ENCODE data around the gene KRT3.

KRT3 gene

DNA sequence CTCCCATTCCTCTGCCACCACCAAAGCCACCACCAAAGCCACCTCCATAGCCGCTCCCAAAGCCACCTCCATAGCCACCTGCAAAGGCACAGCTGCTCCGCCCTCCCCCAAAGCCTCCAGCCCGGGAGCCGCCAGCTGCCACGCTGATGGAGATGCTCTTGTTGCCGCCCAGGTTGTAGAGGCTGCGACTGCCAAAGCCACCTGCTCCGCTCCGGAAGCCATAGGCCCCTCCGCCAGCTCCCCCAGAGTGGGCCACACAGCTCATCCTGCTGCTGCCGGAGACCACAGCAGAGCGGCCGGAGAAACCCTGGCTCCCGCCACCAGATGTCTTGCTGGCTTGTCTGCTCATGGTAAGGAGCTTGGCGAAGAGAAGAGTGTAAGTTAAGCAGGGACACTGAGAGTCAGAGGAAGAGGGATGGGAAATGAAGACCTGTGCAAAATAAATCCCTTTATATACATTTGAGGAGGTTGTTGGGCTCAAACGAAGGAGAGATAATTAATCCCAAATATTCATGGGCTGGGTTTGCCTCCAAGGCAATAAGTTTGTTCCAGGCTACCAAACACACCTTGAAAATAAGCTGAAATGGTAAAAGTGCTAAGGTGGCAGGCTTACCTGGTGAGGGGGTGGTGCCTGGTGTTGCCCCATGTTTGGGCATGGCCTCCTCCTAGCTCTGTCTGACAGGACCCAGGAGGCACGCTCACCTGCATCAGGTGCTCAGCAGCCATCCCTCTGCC lies at the start of gene KRT3:
TSS of gene KRT3 (minus strand) at position 424 of the 735 bp plus-strand sequence. CDS start at position 349, 75 bp downstream.
- DNase-seq (ENCODE audit: low spot score) = no peak

DNA sequence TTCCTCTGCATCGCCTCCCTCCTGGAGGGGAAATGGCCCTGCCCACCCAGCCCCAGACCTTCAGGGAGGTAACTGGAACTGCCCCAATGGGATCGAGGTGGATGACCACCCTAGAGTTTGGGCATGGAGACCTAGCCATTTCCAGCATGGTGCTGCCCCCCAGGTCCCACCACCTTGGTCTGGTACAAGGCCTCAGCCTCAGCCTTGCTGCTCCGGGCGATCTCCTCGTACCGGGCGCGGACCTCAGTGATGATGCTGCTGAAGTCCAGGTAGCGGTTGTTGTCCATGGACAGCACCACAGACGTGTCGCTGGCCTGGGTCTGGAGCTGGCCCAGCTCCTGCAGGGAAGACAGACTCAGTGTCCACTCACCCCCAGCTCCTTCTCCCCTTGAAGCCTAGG lies 48.5 kb upstream of the KRT3 start:
- DNase-seq (ENCODE audit: low spot score) = no peak

DNA sequence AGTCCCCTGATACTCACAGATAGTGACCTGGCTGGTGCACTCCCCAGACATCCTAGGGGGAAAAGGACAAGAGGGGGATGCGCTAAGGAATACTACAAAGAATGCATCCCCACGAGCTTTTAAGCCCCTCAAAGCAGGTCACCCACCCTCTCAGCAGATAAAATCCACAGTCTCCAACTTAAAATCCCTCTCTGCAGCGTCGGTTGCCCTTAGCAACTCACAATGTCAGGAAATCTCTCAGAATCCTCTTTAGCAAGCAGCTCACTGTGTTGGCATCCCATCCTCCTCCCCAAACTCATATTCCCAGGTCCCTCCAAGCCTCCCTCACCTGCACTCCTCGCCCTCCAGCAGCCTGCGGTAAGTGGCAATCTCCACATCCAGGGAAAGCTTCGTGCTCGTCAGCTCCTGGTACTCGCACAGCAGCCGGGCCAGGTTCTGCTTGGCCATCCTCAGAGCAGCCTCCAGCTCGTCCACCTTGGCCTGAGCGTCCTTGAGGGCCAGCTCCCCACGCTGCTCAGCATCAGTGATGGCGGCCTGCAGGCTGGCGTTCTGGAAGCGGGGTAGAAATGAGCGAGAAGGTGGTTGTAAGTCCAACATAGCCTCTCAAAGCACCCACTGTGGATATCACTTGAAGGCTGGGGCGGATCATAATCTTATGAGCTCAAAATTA lies 43.7 kb upstream of the KRT3 start:
- DNase-seq (ENCODE audit: low spot score) = no peak

DNA sequence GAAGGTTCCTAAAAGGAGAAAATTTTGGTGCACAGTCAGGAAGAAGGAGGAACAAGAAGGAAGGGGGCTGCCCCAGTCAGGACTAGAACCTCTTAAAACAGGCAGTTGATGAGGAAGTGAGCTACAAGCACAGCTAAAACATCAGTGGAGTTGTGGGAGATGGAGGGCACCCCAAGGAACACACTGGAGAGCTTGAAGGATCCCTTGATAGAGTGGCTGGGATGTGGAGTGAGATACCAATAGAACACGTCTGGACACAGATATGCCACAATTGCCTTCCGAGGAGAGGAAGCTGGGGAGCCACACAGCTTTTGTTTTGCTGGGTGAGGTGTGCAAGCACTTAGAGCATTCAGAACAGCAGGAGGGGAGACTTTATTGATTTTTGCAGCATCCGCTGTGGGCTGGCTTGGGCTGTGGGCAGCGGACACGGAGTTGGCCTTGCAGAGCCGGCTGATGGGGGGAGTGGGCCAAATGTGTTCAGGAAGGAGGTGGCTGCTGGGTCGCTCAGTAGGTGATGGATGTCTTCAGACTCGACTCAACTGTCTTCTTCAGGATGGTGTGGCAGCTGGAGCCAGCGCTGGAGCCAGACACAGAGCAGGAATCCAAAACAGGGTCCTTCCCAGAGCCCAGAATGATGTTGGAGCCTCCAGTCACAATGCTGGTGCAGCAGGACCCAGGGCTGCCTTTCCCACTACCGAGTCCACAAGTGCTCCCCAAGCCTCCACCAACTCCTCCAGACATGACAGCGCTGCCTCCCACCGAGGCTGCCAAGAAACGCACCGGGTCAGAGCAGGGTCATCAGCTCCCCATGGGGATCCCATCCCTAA lies 42.9 kb upstream of the KRT3 start:
- DNase-seq (ENCODE audit: low spot score) = no peak

DNA sequence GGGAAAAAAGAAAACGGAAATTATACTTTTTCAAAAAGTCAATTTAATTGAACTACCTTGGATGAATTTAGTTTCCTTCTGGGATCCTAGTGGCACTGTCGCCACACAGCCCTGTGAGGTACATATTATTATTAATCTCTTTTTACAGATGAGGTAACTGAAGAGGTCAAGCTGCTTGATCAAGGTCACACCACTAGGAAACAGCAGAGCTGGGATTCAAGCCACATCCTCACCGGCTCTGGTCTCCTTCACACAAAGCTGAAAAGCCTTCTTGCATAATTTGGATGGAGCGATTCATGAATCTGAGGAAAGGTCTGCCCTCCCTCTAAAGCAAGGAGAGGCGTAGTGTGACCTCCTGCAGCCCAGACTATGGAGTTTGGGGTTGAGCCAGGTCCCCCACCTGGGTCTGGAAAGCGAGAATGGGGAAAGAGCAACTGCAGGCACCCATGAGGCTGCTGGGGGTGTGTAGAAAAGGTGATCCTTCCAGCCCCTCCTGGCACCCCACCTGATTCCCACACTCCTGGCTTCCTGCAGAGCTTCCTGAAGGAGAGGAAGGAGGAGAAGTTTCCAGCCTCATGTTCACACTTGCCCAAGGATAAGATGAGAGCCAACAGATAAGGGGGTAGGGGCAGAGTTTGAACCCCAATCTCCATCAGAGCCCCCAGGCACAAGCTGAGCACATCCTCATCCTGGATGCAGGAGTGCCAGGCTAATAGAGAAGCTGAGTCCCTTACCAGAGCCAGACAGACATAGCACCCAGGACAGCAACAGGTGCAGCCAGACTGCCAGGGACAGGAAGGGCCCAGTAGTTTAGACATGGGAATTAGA lies 42.1 kb upstream of the KRT3 start:
- DNase-seq (ENCODE audit: low spot score) = no peak

DNA sequence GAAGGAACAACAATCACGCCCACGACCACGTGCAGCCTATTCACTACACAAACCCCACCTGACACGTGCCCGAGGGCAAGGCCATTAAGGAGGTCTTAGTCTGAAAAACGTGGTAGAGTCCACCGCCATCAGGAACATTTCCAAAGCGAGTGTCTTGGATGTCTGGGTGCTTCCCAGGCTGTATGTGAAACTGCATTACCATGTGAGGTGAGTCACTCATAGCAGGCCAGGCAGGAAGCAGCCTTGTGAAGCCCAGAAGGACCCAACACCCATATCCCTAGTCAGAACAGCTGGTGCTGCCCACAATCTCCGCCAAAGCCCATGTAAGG lies 41.5 kb upstream of the KRT3 start:
- no peak for DNase-seq (ENCODE audit: low spot score)

DNA sequence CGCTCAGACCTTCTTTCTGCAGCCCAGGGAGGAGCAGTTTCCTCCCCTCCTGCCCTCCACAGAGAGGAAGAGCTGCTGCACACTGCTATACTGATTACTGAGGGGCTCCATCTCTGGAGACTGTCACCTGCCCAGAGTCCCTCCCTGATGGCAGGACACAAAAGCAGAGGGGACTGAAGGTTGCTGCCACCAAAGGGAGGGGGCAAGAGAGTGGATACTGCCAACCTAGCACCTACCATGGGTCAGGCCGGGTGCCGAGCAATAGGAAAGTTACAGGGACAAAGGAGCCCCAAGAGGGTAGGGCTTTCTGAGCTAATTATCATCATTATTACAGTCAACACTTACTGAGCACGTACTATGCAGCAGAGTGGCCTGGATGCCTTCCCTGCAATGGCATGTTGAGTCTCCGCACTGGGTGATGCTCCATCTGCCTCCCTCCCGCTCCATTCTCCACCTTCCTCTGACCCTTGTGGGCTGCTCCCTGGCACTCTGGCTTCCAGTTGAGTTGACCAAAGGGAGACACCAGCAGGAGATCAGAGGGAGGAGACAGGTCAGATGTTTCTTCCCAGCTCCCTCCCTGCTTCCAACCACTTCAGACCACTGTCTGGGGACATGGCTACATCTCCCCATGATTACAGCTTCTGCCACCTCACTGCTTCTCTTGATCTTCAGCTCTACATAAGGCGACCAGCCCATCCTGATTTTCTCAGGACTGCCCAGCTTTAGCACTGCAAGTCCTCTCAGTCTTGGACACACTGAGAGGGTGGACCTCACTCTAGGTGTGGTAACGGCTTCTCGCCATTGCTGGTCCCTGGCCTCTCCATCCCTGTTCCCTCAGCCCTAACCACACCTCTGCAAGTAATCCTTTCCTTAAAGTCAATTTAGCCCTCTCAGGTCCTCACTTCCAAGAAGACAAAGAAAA lies 40.8 kb upstream of the KRT3 start:
- no peak for DNase-seq (ENCODE audit: low spot score)

DNA sequence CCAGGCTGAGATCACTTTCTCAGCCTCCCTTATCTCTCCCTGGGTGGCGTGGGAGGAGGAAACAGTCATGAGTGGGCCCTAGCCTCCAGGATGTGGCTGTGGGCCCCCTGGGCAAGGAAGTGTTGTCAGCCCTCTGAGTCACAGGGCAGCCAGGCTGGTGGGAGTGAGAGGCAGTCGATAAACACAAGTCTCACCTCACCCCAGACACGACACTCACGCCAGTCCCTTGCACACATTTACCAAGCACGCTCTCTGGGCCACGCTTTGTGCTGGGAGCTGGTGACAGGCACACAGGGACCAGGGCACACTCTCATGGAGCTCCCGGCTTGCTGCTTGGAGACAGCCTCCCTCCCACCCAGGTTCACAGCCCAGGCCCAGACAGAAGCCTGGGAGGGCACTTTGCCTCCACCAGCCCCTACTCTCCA lies 40.1 kb upstream of the KRT3 start:
- DNase-seq (ENCODE audit: low spot score) = no peak

DNA sequence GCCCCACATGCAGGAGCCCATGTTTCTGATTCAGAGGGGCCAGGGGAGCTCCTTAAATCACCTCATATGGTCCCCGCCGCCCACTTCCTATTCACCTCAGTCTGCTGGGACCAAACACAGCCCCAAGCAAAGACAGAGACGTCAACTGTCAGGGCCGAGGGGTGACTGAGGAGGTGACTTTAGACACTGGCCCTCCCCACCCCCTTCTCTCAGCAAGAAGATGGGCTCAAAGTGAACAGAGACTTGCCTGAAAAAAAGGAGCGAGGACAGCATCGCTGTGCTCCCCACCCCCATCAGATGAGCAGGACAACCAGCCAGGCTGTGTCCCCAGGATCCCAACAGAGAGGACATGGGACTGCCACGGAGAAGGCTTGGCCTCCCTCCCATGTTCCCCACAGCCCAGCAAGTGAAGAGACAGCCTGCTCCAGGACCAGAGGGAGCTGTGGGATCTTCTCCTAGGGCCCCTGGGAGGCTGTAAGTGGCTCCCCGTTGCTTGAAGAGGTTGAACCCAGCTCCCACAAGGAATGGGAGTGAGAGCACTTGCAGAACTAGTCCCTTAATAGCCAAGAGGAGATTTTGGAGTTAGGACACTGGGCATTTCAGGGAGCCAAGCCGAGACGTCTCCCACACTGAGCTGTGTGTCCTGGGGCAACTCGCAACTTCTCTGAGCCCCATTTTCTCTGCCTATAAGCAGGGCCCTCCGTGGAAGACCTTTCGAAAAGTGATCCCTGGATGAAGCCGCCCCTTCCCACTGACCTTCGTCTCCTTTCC lies 39.5 kb upstream of the KRT3 start:
- no peak for DNase-seq (ENCODE audit: low spot score)

DNA sequence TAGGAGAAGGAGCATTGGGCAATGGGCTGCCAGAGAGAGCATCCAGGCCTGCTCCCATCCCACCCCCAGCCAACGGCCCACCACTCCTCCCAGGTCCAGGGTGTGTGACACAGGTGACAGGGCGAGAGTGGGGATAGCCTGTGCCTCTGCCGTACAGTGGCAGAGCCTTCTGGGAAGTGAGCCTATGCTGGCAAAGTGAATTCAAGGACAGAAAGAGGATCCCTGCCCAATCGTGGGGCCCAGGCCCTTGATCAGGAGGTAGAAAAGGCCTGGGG lies 38.7 kb upstream of the KRT3 start:
- no peak for DNase-seq (ENCODE audit: low spot score)

DNA sequence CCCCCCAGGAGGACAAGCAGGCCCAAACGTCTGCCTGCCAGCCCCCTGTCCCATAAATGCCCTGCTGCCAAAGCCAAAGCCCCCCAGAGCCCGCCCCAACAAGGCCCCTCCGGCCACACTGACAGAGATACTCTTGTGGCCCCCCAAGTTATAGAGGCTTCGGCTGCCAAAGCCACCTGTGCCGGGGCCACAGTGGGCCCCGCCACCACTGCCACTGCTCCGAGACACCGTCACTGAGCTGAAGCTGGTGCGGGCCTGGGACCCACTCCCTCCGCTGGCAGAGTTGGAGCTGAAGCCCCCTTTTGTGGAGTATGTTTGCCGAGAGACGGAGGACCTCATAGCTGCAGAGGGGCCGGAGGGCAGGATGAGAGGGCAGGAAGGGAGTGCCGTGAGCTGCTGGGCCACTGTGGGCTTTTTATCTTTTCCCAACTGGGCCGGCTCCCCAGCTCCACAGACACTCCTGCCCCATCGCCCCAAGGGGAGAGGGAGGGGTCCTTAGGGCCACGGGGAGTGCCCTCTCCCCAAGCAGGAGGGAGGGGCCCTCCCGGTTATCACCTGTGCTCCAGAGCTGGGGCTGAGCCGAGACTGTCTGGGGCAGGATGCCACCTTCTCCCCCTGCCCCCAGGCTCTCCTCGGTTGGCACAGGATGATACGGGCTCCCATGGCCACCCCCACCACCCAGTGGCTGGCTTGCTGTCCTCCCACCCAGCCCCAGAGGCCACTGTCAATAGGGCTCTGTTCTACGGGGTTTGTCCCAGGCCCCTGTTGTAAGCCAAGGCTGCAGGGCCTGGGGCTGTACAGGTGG lies 38.2 kb upstream of the KRT3 start, which contains the start of gene KRT79:
TSS of gene KRT79 (minus strand) at position 390 of the 805 bp plus-strand sequence. CDS start at position 339, 51 bp downstream.
- no peak for DNase-seq (ENCODE audit: low spot score)

DNA sequence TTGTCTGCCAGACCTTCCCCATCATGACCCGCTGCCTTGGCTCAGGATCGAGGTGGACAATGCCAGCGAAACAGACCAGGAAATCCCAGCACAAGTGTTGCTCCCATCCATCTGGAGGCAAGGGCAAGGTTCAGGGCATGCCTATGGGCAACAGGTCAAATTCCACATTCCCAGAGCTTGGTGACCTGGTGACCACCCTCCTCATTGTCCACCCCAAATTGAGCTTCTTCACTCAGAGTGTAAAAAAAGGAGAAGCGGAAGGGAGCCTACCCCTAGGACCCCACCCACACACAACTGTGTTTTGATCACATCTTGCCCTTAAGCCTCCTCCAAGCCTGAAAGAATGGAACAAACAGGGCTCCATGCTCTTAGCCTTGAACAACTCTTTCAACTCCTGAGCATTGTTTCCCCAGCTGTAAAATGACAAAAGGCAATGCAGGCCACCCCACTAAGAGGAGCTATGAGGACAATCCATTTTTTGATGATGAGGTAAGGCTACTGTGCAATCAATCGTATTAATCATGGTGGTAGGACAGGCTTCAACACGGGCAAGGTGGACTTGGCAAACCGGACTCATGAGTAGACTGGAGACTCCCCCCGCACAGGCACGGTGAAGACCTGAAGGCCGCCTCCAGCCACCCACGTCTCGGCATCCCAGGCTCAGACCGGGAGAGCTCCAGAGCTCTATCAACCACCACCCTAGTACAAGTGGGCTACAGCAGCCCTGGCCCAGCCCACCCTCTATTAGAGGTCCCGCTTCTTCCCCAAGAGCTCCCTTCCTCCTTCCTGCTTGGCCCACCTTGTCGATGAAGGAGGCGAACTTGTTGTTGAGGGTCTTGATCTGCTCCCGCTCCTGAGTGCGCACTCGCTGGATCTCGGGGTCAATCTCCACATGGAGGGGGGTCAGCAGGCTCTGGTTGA lies 37.3 kb upstream of the KRT3 start:
- no peak for DNase-seq (ENCODE audit: low spot score)

DNA sequence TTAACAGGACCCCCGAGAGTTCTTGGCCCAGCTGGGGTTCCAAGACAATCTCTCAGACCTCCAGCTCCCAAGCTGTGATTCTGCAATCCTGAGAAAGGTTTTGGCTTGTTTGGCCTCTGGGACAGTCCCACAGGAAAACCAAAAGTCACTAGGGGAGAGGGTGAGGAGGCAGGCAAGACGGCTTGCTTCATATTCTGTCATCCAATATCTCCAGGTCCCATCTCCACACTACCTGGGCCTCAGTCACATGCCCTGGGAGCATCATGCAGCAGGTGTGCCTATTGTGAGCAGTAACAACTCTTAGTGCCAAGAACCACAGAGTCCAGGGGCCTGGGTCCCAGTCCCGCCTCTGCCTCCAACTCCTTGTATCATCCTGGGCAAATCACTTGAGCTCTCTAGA lies 36.5 kb upstream of the KRT3 start:
- DNase-seq (ENCODE audit: low spot score) = no peak

DNA sequence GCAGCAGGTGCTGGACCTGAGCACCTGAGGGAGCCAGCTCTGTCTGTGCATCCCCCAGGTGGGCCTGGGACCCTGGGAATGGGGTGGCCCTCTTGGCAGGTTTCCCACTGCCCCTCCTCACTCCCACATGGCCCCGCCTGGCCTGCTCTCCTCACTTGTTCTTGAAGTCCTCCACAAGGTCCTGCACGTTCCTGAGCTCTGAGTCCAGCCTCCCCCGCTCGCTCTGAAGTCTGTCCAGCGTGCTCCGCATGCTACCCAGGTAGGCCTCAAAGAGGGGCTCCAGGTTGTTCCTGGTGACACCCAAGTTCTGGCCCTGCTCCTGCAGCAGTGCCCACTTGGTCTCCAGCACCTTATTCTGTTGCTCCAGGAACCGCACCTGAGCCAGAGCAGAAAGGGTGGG lies 35.3 kb upstream of the KRT3 start:
- no peak for DNase-seq (ENCODE audit: low spot score)

DNA sequence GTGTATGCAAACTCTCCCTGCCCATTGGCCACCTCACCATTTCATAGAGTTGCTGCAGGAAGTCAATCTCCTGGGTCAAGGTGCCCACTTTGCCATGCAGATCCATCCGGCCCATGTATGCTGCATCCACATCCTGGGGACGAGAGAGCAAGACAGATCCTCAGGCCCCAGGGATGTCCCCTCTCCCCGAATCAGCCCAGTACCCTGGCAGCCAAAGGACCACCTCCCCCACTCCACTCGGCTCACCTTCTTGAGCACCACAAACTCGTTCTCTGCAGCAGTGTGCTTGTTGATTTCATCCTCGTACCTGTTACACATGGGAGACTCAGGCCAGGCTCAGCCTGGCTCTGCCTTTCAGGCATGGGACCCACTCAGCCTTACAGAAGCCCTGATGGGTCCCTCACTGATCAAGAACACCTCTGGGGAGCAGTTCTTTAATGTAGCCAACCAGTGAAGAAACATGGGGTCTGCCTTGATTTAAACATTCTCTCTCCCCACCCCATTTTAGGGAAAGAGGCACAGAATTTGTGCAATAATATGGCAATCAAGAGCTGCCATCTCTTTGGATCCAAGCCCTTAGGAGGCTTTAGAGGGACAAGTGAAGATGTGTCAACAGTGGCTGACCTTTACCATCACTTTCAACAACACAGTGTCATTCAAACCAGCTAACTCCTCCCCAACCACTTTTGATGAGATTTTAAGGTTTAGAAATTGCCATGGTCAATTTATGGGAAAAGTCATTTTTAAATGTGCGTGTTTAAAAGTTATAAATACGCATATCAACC lies 34.3 kb upstream of the KRT3 start:
- DNase-seq (ENCODE audit: low spot score) = no peak

DNA sequence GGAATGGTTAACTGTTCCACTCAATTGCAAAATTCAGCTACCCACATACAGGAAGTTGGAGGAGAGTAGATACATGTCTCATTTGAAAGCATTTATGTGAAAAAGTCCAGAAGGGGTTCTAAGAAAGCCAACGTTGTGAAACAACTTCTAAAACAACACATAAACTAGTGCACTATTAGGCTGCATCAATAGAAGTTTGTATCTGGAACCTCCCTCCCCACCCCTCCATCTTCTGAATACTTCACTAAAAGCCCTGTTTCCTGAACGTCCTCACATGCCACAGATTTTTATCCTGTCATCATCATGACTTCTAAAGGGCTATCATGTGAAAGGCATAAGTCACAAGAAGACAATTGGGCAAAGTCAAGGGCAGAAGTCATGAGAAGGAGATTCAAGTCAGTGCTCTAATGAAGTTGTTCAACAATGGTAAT lies 32.7 kb upstream of the KRT3 start:
- no peak for DNase-seq (ENCODE audit: low spot score)

DNA sequence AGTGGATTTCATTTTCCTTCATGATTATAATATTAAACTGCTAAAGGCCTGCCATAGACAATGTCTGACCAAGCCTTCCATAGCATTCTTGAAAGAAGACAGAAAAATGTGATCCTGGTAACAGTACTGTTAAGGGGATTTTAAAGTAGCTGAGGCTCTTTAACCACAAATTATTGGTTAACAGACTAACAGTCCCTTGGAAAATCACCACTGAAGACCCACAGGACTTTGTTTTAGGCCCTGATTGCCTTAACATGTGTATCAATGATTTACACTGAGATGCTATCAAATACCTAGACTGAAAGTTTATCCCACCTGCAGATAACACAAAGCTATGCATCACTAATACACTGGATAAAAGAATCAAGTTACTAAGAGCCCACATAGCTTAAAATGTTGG lies 32.2 kb upstream of the KRT3 start:
- DNase-seq (ENCODE audit: low spot score) = no peak

Data from hematopoietic multipotent progenitor cell treated with erythropoietin and hydrocortisone succinate and interleukin-3 and kit ligand, for 17 days (in vitro differentiated cells).